CD4-positive, alpha-beta T cell (primary cell): ENCODE measurements around the gene MAPK11. TPM values are rescaled to one million over a fixed set of nuclear protein-coding genes. Genes with fewer than 3 reads are reported as not detected.

ENCODE experiments used
- ATAC-seq: fragments of 200-7000 bp; cut with Tn5 transposase; one replicate; pipeline ENCODE4 v1.10.0; 2022; ENCODE audit warnings: mild to moderate bottlenecking; ENCODE audit not compliant: poor library complexity
- CTCF ChIA-PET: fragments of 350-600 bp; sonication (Branson Sonifier 250); formaldehyde crosslinking; loops from one replicate; lab custom pipeline; 2021; ENCODE audit warnings: antibody characterized with exemption, inconsistent platforms; lab: Charles Lee
- POLR2A ChIA-PET: fragments of 350-600 bp; sonication (Branson Sonifier 250); formaldehyde crosslinking; loops from one replicate; lab custom pipeline; 2021; ENCODE audit warnings: antibody characterized with exemption, inconsistent platforms; lab: Charles Lee
- DNase-seq, 14 experiments: peaks; one replicate each; pipeline ENCODE4 v3.0.0-alpha.2; 2013 to 2020; ENCODE audit warnings: mixed read lengths in 2 of 14
- H3K27ac ChIP-seq, 2 donors: one replicate each; pipeline versions ENCODE4 v1.5.1 to v1.7.0; 2013; ENCODE audit warnings: low read length in 2 of 2, low read depth in 1 of 2, mild to moderate bottlenecking in 1 of 2
- H3K27me3 ChIP-seq, 2 experiments: 1 replicate in 1 of 2; 2 replicates in 1 of 2; pipeline versions ENCODE4 v1.6.1 to v1.7.0; 2013; ENCODE audit warnings: low read length in 2 of 2, control low read depth in 1 of 2, mild to moderate bottlenecking in 1 of 2, moderate library complexity in 1 of 2; ENCODE audit not compliant: insufficient read depth in 2 of 2, control insufficient read depth in 1 of 2
- H3K36me3 ChIP-seq: one replicate; pipeline ENCODE4 v1.6.1; 2013; ENCODE audit warnings: low read length, control low read depth; ENCODE audit not compliant: insufficient read depth
- H3K4me1 ChIP-seq: one replicate; pipeline ENCODE4 v1.6.1; 2013; ENCODE audit warnings: low read length, control low read depth; ENCODE audit not compliant: insufficient read depth
- H3K4me3 ChIP-seq: one replicate; pipeline ENCODE4 v1.5.1; 2013; ENCODE audit warnings: mild to moderate bottlenecking, low read length, moderate library complexity
- H3K9me3 ChIP-seq, 2 experiments: 1 replicate in 1 of 2; 2 replicates in 1 of 2; pipeline versions ENCODE4 v1.6.1 to v1.7.0; 2013; ENCODE audit warnings: low read length in 2 of 2, mild to moderate bottlenecking in 2 of 2, control low read depth in 1 of 2, moderate library complexity in 1 of 2; ENCODE audit not compliant: control insufficient read depth in 1 of 2, insufficient read depth in 1 of 2
- H3K27ac Mint-ChIP-seq: one replicate; pipeline ENCODE4 v1.8.0; 2020; ENCODE audit warnings: mixed read lengths
- H3K27me3 Mint-ChIP-seq: one replicate; pipeline ENCODE4 v1.8.0; 2021; ENCODE audit warnings: mixed read lengths
- H3K36me3 Mint-ChIP-seq: one replicate; pipeline ENCODE4 v1.8.0; 2021; ENCODE audit warnings: low read depth, mixed read lengths
- H3K4me1 Mint-ChIP-seq: one replicate; pipeline ENCODE4 v1.8.0; 2021; ENCODE audit warnings: low read depth, mixed read lengths
- H3K4me3 Mint-ChIP-seq: one replicate; pipeline ENCODE4 v1.8.0; 2020; ENCODE audit warnings: mild to moderate bottlenecking, mixed read lengths
- H3K9me3 Mint-ChIP-seq: one replicate; pipeline ENCODE4 v1.8.0; 2020; ENCODE audit warnings: mixed read lengths
- intact Hi-C, 2 experiments: fragments of 100-400 bp; cut with DNase I in 1 of 2; cut with micrococcal nuclease in 1 of 2; formaldehyde crosslinking; loops; one replicate each; pipeline versions ENCODE4 v1.15.1 to v1.9.0; 2023 to 2025; cut with DNase I, micrococcal nuclease
- total RNA-seq, 174 experiments: library from RNA in 2 of 174; stranded (reverse) in 2 of 174; gene quantifications; one replicate each; pipeline ENCODE4 v1.2.3 and lab custom pipeline; 2021 to 2026
- TF ChIP-seq, protein P1 (sequence below): fragments of 200-600 bp; IDR thresholded peaks from one replicate; pipeline ENCODE4 v1.8.0; 2022; ENCODE audit warnings: antibody characterized with exemption, mild to moderate bottlenecking

The MAPK11 gene
- total RNA-seq, 2 experiments from 2014 or later, result 4.2 to 4.9 TPM

DNA sequence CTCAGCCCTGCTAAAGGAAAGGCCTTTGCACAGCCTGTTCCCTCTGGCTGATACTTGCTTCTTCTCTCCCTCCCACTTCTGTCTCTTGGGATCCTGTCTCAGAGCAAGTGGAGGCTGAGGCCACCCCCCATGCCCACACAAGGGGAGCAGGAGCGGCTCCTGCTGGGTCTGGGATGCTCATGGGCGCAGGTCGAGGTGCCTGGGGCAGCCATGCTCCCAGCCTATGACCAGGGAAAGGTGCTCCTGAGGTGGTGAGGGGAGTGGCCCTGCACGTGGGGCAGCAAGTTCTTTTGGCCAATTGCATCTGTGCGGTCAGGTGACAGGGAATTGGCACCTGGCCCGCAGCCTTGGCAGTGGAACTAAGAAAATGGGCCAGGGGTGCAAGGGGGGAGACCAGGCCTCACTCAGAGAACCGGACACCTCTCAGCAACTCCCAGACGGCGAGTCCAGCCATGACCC lies 1.5 kb downstream of the MAPK11 start:
- no peak overlapping the region for H3K27ac Mint-ChIP-seq
- no peak overlapping the region for H3K4me3 ChIP-seq
- intact Hi-C loops, result no loop called here
- H3K9me3 Mint-ChIP-seq, result no peaks in the 10 kb centered on the region
- POLR2A ChIA-PET, result interaction anchor here (1.6 kb wide), 1 partner anchor 18 kb away, joined by 5 read pairs; the partner anchor contains the start of gene HDAC10
- H3K4me1 Mint-ChIP-seq, result peaks cover 17% of the 10 kb centered on the region
- no peak for DNase-seq
- peak overlapping the region; percentile 75 for H3K4me3 Mint-ChIP-seq
- no peak overlapping the region for H3K27ac ChIP-seq
- peaks cover 6% of the 10 kb centered on the region for H3K27me3 Mint-ChIP-seq
- no peak for ATAC-seq
- peaks cover 0 to 10% of the 10 kb centered on the region in 2 experiments for H3K9me3 ChIP-seq
- peaks cover under 1% of the 10 kb centered on the region in 2 experiments for H3K27me3 ChIP-seq
- TF ChIP-seq, protein P1, sequence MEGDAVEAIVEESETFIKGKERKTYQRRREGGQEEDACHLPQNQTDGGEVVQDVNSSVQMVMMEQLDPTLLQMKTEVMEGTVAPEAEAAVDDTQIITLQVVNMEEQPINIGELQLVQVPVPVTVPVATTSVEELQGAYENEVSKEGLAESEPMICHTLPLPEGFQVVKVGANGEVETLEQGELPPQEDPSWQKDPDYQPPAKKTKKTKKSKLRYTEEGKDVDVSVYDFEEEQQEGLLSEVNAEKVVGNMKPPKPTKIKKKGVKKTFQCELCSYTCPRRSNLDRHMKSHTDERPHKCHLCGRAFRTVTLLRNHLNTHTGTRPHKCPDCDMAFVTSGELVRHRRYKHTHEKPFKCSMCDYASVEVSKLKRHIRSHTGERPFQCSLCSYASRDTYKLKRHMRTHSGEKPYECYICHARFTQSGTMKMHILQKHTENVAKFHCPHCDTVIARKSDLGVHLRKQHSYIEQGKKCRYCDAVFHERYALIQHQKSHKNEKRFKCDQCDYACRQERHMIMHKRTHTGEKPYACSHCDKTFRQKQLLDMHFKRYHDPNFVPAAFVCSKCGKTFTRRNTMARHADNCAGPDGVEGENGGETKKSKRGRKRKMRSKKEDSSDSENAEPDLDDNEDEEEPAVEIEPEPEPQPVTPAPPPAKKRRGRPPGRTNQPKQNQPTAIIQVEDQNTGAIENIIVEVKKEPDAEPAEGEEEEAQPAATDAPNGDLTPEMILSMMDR, result no peak
- CTCF ChIA-PET, result no interaction called here
- H3K36me3 Mint-ChIP-seq, result no peaks in the 10 kb centered on the region
- H3K36me3 ChIP-seq, result no peaks in the 10 kb centered on the region
- H3K4me1 ChIP-seq, result peaks cover 42% of the 10 kb centered on the region

DNA sequence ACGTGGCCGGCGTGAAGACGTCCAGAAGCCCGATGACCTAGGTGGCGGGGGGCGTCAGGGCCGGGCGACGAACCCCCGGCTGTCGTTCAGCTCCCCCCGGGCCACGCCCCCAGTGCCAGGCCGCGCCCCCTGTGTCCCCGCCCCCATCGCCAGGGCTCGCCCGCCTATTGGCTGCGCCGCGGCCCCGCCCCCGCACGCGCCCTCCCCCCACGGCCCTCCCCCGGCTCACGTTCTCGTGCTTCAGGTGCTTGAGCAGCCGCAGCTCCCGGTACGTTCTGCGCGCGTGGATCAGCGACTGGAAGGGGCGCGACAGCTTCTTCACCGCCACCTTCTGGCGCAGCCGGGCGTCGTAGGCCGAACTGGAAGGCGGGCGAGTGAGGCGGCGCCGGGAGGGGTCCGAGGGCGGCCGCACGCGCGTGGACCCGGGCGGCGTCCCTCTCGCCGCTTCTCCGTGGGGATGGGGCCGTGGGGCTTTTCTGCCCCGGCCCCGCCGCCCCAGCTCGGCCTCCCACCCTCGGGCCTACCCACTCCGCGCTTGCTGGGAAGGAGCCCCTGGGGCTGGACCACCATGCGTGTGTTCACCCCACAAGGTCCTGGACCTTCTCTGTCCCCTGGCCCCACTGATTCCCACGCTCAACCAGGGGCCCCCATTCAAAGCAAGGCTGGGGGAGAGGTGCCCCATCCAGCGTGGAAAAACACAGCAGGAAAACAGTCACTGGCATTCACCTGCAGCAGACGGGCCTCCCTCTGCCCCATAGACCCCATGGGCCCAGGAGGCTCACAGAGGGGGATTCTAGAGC lies 2.4 kb downstream of the MAPK11 start:
- Histone ChIP-seq H3K9me3 (peaks cover 0 to 14% of the 10 kb centered on the region in 2 experiments), H3K27me3 (peaks cover 9 to 10% of the 10 kb centered on the region in 2 experiments), H3K36me3 (no peaks in the 10 kb centered on the region), H3K4me1 (peaks cover 46% of the 10 kb centered on the region), H3K4me3 (no peak overlapping the region), H3K27ac (no peak overlapping the region)
- no peaks in the 10 kb centered on the region for H3K36me3 Mint-ChIP-seq
- POLR2A ChIA-PET, result interaction anchor here (0.8 kb wide), 1 partner anchor 16 kb away, joined by 5 read pairs; the partner anchor contains the start of gene HDAC10
- peaks cover 8% of the 10 kb centered on the region for H3K27me3 Mint-ChIP-seq
- peak; percentile 50 for ATAC-seq
- no peaks in the 10 kb centered on the region for H3K9me3 Mint-ChIP-seq
- CTCF ChIA-PET, result interaction anchor here (0.7 to 0.9 kb wide), 2 partner anchors 26 to 77 kb away, joined by 3 read pairs; no protein-coding TSS in a partner anchor
- TF ChIP-seq, protein P1, result no peak
- intact Hi-C loops, result no loop called here
- peak overlapping the region; percentile 75 for H3K4me3 Mint-ChIP-seq
- peak in 13 of 14 experiments; percentile 28 to 86 (median 53) for DNase-seq
- H3K4me1 Mint-ChIP-seq, result peaks cover 16% of the 10 kb centered on the region
- no peak overlapping the region for H3K27ac Mint-ChIP-seq

DNA sequence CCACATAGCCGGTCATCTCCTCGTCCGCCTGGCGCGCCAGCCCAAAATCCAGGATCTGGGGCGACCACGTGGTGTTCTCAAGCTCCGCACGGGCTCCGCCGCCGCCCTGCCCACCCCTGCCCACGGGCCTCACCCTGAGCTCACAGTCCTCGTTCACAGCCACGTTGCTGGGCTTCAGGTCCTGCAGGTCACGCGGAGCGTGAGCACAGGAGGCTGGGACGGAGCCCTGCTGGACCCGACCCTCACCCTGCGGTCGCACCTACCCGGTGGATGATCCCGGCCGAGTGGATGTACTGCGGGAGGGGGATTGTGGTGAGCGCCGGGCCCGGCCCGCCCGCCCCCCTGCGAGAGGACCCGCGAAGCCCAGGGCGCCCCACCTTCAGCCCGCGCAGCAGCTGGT lies 3.2 kb downstream of the MAPK11 start:
- CTCF ChIA-PET, result interaction anchor here (0.7 to 0.9 kb wide), 2 partner anchors 25 to 77 kb away, joined by 3 read pairs; no protein-coding TSS in a partner anchor
- POLR2A ChIA-PET, result interaction anchor here (0.8 kb wide), 1 partner anchor 16 kb away, joined by 5 read pairs; the partner anchor contains the start of gene HDAC10
- Mint-ChIP-seq H3K36me3 (no peaks in the 10 kb centered on the region), H3K9me3 (no peaks in the 10 kb centered on the region), H3K27ac (no peak overlapping the region), H3K27me3 (peaks cover 16% of the 10 kb centered on the region), H3K4me1 (peaks cover 21% of the 10 kb centered on the region), H3K4me3 (no peak overlapping the region)
- Histone ChIP-seq H3K27me3 (peaks cover 17 to 18% of the 10 kb centered on the region in 2 experiments), H3K9me3 (peaks cover 0 to 22% of the 10 kb centered on the region in 2 experiments), H3K27ac (no peak overlapping the region), H3K36me3 (no peaks in the 10 kb centered on the region), H3K4me3 (no peak overlapping the region), H3K4me1 (peaks cover 49% of the 10 kb centered on the region)
- TF ChIP-seq, protein P1, result no peak
- ATAC-seq (no peak), DNase-seq (no peak)
- intact Hi-C loops, result no loop called here
